ENCODE data around the gene SLC35F4.

The SLC35F4 gene

GRCh38 chr14:57847706-57848105 is 18.2 kb downstream of the SLC35F4 start:
- DNase-seq, result no peak

- DNase-seq, result no peak
These were observed 18.8 kb downstream of the SLC35F4 start for GRCh38 chr14:57847096-57847495.

- no peak for DNase-seq
These were observed 19.3 kb downstream of the SLC35F4 start for GRCh38 chr14:57846596-57846995.

GRCh38 chr14:57845802-57846531 is 19.9 kb downstream of the SLC35F4 start:
- DNase-seq, result no peak

GRCh38 chr14:57845316-57845715 is 20.6 kb downstream of the SLC35F4 start:
- DNase-seq, result no peak

GRCh38 chr14:57837267-57837666 is 28.6 kb downstream of the SLC35F4 start:
- no peak for DNase-seq

- no peak for DNase-seq
These were observed 30.1 kb downstream of the SLC35F4 start for GRCh38 chr14:57835766-57836165.

GRCh38 chr14:57834961-57835360 is 30.9 kb downstream of the SLC35F4 start:
- DNase-seq, result no peak

- DNase-seq, result no peak
These were observed 31.8 kb downstream of the SLC35F4 start for GRCh38 chr14:57834001-57834598.

GRCh38 chr14:57833323-57833722 is 32.6 kb downstream of the SLC35F4 start:
- no peak for DNase-seq

- DNase-seq, result no peak
These were observed 33.9 kb downstream of the SLC35F4 start for GRCh38 chr14:57831981-57832380.

- no peak for DNase-seq
These were observed 37.2 kb downstream of the SLC35F4 start for GRCh38 chr14:57828713-57829112.

GRCh38 chr14:57823015-57823660 is 42.8 kb downstream of the SLC35F4 start:
- DNase-seq, result no peak

- DNase-seq, result no peak
These were observed 43.8 kb downstream of the SLC35F4 start for GRCh38 chr14:57822081-57822480.

- DNase-seq, result no peak
These were observed 45.3 kb downstream of the SLC35F4 start for GRCh38 chr14:57820581-57820980.

GRCh38 chr14:57818511-57818910 is 47.4 kb downstream of the SLC35F4 start:
- DNase-seq, result no peak

GRCh38 chr14:57816568-57817284 is 49.2 kb downstream of the SLC35F4 start:
- DNase-seq, result no peak

- no peak for DNase-seq
These were observed 51.2 kb downstream of the SLC35F4 start for GRCh38 chr14:57814726-57815125.

- DNase-seq, result no peak
These were observed 53.2 kb downstream of the SLC35F4 start for GRCh38 chr14:57812741-57813140.

GRCh38 chr14:57811998-57812546 is 53.8 kb downstream of the SLC35F4 start:
- DNase-seq, result no peak

GRCh38 chr14:57809808-57810207 is 56.1 kb downstream of the SLC35F4 start:
- no peak for DNase-seq

GRCh38 chr14:57797160-57797559 is 68.7 kb downstream of the SLC35F4 start:
- DNase-seq, result no peak

GRCh38 chr14:57796556-57796955 is 69.3 kb downstream of the SLC35F4 start:
- DNase-seq, result no peak

Data from inflammatory macrophage treated with lipopolysaccharide for 1 hour (primary cell).